ENCODE results near the gene SLC25A15.
"Not testable (repeated sequence)": the region's sequence is repeated elsewhere in the genome, so short reads cannot be mapped to it uniquely, and the experiment has no call there.

Gene SLC25A15

DNA sequence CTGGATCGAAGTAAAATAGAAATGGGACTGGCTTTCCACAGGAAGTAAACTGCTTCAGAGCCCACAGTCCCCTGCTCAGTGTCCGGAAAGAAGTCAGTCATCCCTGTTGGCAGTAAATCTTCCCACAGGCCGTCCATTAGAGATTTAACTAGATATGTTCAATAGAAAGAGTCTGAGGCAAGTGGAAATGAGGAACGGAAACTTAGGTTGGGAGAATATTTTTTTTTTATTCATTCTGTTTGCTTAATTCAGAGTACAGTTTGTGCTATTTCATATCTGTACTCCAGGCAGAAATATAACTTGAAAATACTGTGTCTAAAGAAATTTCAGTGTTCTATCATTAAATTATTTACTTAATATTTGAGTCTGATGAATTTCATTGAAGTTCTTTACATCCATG, 22.7 kb downstream of the SLC25A15 start:
- TF ChIP-seq, protein P1, sequence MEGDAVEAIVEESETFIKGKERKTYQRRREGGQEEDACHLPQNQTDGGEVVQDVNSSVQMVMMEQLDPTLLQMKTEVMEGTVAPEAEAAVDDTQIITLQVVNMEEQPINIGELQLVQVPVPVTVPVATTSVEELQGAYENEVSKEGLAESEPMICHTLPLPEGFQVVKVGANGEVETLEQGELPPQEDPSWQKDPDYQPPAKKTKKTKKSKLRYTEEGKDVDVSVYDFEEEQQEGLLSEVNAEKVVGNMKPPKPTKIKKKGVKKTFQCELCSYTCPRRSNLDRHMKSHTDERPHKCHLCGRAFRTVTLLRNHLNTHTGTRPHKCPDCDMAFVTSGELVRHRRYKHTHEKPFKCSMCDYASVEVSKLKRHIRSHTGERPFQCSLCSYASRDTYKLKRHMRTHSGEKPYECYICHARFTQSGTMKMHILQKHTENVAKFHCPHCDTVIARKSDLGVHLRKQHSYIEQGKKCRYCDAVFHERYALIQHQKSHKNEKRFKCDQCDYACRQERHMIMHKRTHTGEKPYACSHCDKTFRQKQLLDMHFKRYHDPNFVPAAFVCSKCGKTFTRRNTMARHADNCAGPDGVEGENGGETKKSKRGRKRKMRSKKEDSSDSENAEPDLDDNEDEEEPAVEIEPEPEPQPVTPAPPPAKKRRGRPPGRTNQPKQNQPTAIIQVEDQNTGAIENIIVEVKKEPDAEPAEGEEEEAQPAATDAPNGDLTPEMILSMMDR (IDR thresholded peaks at IDR 0.05; ENCODE audit: control insufficient read depth, insufficient read depth, low read depth, low read length, missing control alignments), result no peak
- no peak overlapping the region for H3K4me3 ChIP-seq (ENCODE audit: control insufficient read depth, low read depth, low read length)
- DNase-seq (ENCODE audit: low read depth), result no peak

DNA sequence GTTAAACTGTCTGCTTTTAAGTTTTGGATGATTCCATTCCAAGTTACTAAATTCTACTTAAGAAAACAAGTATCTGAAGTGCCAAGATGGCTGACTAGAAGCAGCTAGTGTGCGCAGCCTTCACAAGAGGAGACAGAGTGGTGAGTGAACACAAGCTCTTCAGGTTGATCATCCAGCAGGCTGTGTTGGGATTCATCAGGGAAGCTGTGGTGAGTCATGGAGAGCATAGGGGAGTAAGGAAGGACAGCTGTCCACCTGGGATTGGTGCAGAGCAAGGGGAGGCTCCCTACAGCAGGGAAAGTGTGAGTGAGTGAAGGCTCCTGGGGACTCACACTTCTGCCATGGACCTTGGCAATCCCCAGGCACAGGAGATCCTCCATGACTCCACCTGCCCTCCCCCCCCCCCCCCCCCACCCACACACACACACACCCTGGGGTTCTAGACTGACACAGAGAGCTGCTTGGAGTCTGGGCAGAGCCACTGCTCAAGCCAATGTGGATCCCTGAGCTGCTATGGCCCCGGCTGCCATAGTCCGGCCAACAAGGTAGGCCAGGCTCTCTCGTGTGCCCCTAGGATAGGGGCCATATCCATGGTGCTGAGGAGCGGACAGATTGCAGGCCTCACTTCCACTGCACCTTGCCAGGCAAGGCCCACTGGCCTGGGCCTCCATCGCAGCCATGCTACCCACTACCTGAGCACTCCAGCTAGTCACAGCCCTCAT, 23.5 kb downstream of the SLC25A15 start:
- TF ChIP-seq, protein P1 (IDR thresholded peaks at IDR 0.05; ENCODE audit: control insufficient read depth, insufficient read depth, low read depth, low read length, missing control alignments), result no peak
- no peak for DNase-seq (ENCODE audit: low read depth)

DNA sequence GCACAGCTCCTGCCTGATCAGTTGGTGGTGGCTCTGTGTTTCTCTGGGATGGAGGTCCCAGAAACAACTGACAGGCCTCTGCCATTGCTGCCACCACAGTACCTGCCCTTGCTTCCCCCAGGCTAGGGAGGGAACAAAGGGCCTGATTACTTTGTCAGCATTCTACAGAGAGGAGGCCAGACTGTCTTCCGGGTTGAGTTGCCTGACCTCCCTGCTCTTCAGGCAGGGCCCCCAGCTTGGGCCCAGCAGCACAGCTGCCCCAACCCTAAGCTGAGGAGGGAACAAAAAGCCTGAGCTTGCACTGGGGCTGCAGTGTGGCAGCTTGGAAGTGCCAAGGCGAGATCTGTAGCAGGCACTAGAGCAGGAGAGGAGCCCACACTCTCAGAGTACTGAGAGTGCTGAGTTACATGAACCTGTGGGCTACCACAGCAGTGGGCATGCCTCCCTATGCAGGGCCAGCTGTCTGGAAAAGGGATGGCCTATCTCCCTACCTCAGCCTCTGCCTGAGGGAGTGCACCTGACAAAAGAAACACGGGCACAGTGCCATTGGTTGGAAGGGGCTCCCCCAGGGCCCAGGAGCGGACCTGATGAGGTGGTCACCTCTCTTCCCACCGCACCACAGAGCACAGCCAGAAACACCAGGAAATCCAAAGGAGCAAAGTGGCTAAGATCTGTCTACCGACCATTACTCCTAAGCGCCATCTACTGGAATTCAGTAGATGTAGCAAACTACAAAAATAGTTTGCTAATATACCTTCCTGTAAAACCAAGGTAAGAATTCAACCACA, 24.4 kb downstream of the SLC25A15 start:
- TF ChIP-seq, protein P1 (IDR thresholded peaks at IDR 0.05; ENCODE audit: control insufficient read depth, insufficient read depth, low read depth, low read length, missing control alignments), result peak; percentile 56
- DNase-seq (ENCODE audit: low read depth), result no peak
- no peak overlapping the region for H3K4me3 ChIP-seq (ENCODE audit: control insufficient read depth, low read depth, low read length)

More for the DNA sequence above, 23.5 kb downstream of the SLC25A15 start:
- no peak overlapping the region for H3K4me3 ChIP-seq (ENCODE audit: control insufficient read depth, low read depth, low read length)

DNA sequence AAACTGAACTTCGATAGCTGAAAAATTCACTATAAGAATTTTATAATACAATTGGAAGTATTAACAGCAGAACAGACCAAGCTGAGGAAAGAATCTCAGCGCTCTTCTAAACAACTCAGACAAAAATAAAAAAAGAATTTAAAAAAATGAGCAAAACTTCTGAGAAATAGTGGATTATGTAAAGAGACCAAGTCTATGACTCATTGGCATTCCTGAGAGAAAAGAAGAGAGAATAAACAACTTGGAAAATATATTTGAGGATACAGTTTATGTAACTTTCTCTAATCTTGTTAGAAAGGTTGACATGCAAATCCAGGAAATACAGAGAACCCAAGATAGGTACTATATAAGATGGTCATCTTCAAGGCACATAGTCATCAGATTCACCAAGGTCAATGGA, 25.4 kb downstream of the SLC25A15 start:
- H3K4me3 ChIP-seq (ENCODE audit: control insufficient read depth, low read depth, low read length), result no peak overlapping the region
- no peak for DNase-seq (ENCODE audit: low read depth)
- TF ChIP-seq, protein P1 (IDR thresholded peaks at IDR 0.05; ENCODE audit: control insufficient read depth, insufficient read depth, low read depth, low read length, missing control alignments), result no peak

DNA sequence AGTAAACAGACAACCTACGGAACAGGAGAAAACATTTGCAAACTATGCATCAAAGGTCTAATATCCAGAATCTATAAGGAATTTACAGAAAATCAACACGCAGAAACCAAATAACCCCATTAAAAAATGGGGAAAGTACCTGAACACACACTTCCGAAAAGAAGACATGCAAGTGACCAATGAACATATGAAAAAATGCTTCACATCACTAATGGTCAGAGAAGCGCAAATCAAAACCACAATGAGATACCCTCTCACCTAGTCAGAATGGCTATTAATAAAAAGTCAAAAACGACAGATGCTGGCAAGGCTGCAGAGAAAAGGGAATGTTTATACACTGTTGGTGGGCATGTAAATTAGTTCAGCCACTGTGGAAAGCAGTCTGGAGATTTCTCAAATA, 29.5 kb downstream of the SLC25A15 start:
- no peak for DNase-seq (ENCODE audit: low read depth)
- TF ChIP-seq, protein P1 (IDR thresholded peaks at IDR 0.05; ENCODE audit: control insufficient read depth, insufficient read depth, low read depth, low read length, missing control alignments), result no peak
- H3K4me3 ChIP-seq (ENCODE audit: control insufficient read depth, low read depth, low read length), result no peak overlapping the region

DNA sequence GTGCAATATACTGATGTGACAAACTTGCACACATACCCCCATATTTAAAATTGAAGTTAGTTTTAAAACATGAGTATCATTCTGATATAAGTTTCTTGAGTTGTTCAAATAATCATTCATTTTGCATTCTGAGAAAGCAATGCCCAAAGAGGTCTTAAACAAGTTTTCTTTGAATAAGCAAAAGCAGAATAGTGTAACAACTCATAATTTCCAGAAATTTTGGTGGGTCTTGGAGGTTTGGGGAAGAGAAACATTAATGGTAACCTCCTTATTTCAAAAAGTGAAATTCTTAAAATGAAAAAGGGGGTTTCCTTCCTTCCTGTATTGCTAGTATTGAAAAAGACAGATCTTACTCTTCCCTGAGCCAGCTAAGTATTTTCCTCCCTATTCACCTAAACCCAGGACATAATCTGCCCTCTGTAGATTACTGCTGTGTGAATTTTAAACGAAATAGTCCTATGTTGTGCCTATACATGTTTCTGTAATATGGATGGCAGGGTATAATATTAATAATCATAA, 30.4 kb downstream of the SLC25A15 start:
- no peak overlapping the region for H3K4me3 ChIP-seq (ENCODE audit: control insufficient read depth, low read depth, low read length)
- DNase-seq (ENCODE audit: low read depth), result no peak
- TF ChIP-seq, protein P1 (IDR thresholded peaks at IDR 0.05; ENCODE audit: control insufficient read depth, insufficient read depth, low read depth, low read length, missing control alignments), result no peak

DNA sequence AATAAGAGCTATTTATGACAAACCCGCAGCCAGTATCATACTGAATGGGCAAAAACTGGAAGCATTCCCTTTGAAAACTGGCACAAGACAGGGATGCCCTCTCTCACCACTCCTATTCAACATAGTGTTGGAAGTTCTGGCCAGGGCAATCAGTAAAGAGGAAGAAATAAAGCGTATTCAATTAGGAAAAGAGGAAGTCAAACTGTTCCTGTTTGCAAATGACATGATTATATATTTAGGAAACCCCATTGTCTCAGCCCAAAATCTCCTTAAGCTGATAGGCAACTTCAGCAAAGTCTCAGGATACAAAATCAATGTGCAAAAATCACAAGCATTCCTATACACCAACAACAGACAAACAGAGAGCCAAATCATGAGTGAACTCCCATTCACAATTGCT, 50.3 kb downstream of the SLC25A15 start:
- not testable (repeated sequence) for H3K4me3 ChIP-seq (ENCODE audit: control insufficient read depth, low read depth, low read length); DNase-seq (ENCODE audit: low read depth)

DNA sequence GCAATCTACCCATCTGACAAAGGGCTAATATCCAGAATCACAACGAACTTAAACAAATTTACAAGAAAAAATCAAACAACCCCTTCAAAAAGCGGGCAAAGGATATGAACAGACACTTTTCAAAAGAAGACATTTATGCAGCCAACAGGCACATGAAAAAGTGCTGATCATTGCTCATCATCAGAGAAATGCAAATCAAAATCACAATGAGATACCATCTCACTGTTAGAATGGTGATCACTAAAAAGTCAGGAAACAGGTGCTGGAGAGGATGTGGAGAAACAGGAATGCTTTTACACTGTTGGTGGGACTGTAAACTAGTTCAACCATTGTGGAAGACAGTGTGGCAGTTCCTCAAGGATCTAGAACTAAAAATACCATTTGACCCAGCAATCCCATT, 51.5 kb downstream of the SLC25A15 start:
- not testable (repeated sequence) for H3K4me3 ChIP-seq (ENCODE audit: control insufficient read depth, low read depth, low read length); DNase-seq (ENCODE audit: low read depth)
